K562 (cell line): ENCODE data around the gene SRMS. TPM values are rescaled to one million over a fixed set of nuclear protein-coding genes. Genes with fewer than 3 reads are reported as not detected.

Experiments
- EGR1 ChIP-seq: fragments of 450-650 bp; conservative IDR thresholded peaks from 2 replicates; pipeline ENCODE4 v1.6.1; 2017; ENCODE audit warnings: mild to moderate bottlenecking
- EP400 ChIP-seq: fragments of 450-650 bp; IDR thresholded peaks from 2 replicates; pipeline ENCODE4 v1.6.1; 2017; ENCODE audit warnings: antibody characterized with exemption, mild to moderate bottlenecking, moderate library complexity
- GABPA ChIP-seq: fragments of 200-800 bp; sonication (Bioruptor generic); conservative IDR thresholded peaks from 2 replicates; pipeline ENCODE4 v1.6.1; 2016; ENCODE audit warnings: low read depth, missing genetic modification characterization, missing compliant biosample characterization
- HMGN3 ChIP-seq: IDR thresholded peaks from 2 replicates; pipeline ENCODE4 v1.6.1; 2011; ENCODE audit warnings: borderline replicate concordance, low read depth, mild to moderate bottlenecking, mixed read lengths, low read length; ENCODE audit not compliant: insufficient read length; ENCODE audit errors: extremely low read depth
- HNRNPL ChIP-seq: fragments of 200-400 bp; formaldehyde crosslinking; IDR thresholded peaks from 2 replicates; pipeline ENCODE4 v1.6.1; 2017; ENCODE audit warnings: low read depth, mild to moderate bottlenecking, low read length
- MAZ ChIP-seq, 2 experiments: fragments of 450-650 bp in 1 of 2; sonication (generic) in 1 of 2; formaldehyde crosslinking; IDR thresholded peaks in 1 of 2; conservative IDR thresholded peaks in 1 of 2; 2 replicates each; pipeline versions ENCODE4 v1.4.0 to v1.5.0; 2020; ENCODE audit warnings: mild to moderate bottlenecking in 1 of 2, missing genetic modification reagents in 1 of 2
- MCM2 ChIP-seq: fragments of 450-650 bp; IDR thresholded peaks from 2 replicates; pipeline ENCODE4 v1.6.1; 2017; ENCODE audit warnings: low read depth, mild to moderate bottlenecking
- NCOA6 ChIP-seq: fragments of 450-650 bp; IDR thresholded peaks from 2 replicates; pipeline ENCODE4 v1.6.1; 2017; ENCODE audit warnings: mild to moderate bottlenecking
- RAD21 ChIP-seq, 2 experiments: fragments of 250-450 bp in 1 of 2; fragments of 450-650 bp in 1 of 2; sonication (Bioruptor Pico) in 1 of 2; formaldehyde crosslinking in 1 of 2; IDR thresholded peaks in 1 of 2; conservative IDR thresholded peaks in 1 of 2; 2 replicates each; pipeline versions ENCODE4 v1.4.0 to v1.8.0; 2020 to 2022; ENCODE audit warnings: mild to moderate bottlenecking in 2 of 2, moderate library complexity in 1 of 2
- SIX5 ChIP-seq, 2 experiments: IDR thresholded peaks; 2 replicates each; pipeline ENCODE4 v1.6.1; 2011; ENCODE audit warnings: low read length in 2 of 2, borderline replicate concordance in 1 of 2, low read depth in 1 of 2, mild to moderate bottlenecking in 1 of 2, moderate library complexity in 1 of 2; ENCODE audit not compliant: insufficient read depth in 1 of 2
- SOX6 ChIP-seq: fragments of 450-650 bp; IDR thresholded peaks from 2 replicates; pipeline ENCODE4 v1.6.1; 2014; ENCODE audit warnings: mild to moderate bottlenecking
- TEAD1 ChIP-seq, 2 experiments: fragments of 450-650 bp in 1 of 2; sonication (generic) in 1 of 2; formaldehyde crosslinking; IDR thresholded peaks; 2 replicates each; pipeline versions ENCODE4 v1.4.0 to v1.8.0; 2020 to 2022; ENCODE audit warnings: mild to moderate bottlenecking in 2 of 2, missing genetic modification reagents in 1 of 2
- ZNF347 ChIP-seq: fragments of 450-650 bp; formaldehyde crosslinking; IDR thresholded peaks from 2 replicates; pipeline ENCODE4 v1.4.0; 2020; ENCODE audit warnings: low read depth, mild to moderate bottlenecking, moderate library complexity
- polyA plus RNA-seq, 8 experiments: library from polyadenylated mRNA; depleted of rRNA in 4 of 8; stranded (reverse) in 5 of 8; unstranded in 3 of 8; fragments of >200 nt; fragmentation: Nextera tagmentation in 2 of 8; fragmentation: Illumina TruSeq in 1 of 8; extraction: Ambion mirVana in 2 of 8; extraction: Trizol in 1 of 8; gene quantifications; 2 replicates each; pipeline versions ENCODE4 v1.2.1 to v1.2.3, GENCODE V29; 2011 to 2014; ENCODE audit warnings: inconsistent platforms in 1 of 8, missing spikeins in 1 of 8
- total RNA-seq, 7 experiments: library from RNA; depleted of rRNA in 6 of 7; stranded (reverse); fragments of >200 nt in 6 of 7; fragmentation: Illumina TruSeq in 2 of 7; extraction: Trizol in 2 of 7; gene quantifications; 2 replicates each; pipeline versions ENCODE4 v1.2.1 to v1.2.3, GENCODE V29; 2011 to 2021; ENCODE audit warnings: low replicate concordance in 1 of 7
- TF ChIP-seq, protein P1 (sequence below), 3 experiments: IDR thresholded peaks in 2 of 3; conservative IDR thresholded peaks in 1 of 3; 2 replicates each; pipeline ENCODE4 v1.5.1; 2011 to 2012; ENCODE audit warnings: low read length in 3 of 3, mild to moderate bottlenecking in 3 of 3, control low read depth in 2 of 3, improper control_type of control experiment in 1 of 3, inconsistent platforms in 1 of 3, low read depth in 1 of 3, mixed read lengths in 1 of 3, moderate library complexity in 1 of 3; ENCODE audit not compliant: insufficient read depth in 2 of 3
- TF ChIP-seq, protein P2 (sequence below): sonication (generic); formaldehyde crosslinking; IDR thresholded peaks from 2 replicates; pipeline ENCODE4 v1.8.1; 2022; ENCODE audit warnings: missing genetic modification reagents
- TF ChIP-seq, protein P3 (sequence below): sonication (generic); formaldehyde crosslinking; IDR thresholded peaks from 2 replicates; pipeline ENCODE4 v1.8.0; 2022; ENCODE audit warnings: mild to moderate bottlenecking, missing genetic modification reagents

SRMS gene
- total and polyA plus RNA-seq, 9 of the 15 experiments (the other 6 are each of a cell fraction or from before 2014, with no cell fraction given): 0.07 TPM; not detected in 8

DNA sequence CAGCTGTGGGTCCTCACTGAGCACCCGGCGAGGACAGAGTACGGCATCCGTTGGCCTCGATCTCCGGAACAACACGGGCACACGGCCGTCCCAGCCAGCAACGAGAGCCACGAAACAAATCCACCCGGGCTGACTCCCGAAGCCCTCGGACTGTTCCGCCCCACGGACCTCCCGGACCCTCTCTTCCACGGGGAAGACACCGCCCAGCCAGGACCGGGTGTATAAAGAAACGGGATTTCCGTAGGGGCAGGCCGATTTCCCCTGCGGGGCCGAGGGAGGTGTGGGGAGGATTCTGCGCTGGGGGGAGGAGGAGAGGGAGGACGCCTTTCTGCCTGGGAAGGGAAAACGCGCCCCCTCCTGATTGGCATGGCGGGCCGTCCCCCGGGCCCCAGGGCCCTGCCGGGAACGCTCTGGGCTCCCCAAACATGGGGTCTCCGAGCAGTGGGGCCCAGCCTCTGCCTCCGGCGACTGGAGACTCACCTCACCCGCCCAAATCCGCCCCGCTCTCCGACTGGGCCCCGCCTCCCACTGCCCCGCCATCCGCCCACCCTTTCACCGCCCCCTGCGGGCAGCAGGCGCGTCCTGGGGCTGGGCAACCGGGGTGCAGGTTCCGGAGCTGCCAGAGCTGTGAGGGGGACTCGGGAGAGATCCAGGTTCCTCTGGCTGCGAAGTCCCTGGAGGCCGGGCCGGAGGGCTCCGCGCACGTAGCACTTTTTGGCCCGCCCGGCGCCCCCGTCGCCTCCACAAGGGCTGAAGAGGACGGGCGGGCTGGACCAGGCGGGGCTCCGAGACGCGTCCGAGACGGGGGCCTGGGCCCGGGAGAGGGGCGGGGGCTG, 27.7 kb downstream of the SRMS start (continued):
- TF ChIP-seq, protein P1, sequence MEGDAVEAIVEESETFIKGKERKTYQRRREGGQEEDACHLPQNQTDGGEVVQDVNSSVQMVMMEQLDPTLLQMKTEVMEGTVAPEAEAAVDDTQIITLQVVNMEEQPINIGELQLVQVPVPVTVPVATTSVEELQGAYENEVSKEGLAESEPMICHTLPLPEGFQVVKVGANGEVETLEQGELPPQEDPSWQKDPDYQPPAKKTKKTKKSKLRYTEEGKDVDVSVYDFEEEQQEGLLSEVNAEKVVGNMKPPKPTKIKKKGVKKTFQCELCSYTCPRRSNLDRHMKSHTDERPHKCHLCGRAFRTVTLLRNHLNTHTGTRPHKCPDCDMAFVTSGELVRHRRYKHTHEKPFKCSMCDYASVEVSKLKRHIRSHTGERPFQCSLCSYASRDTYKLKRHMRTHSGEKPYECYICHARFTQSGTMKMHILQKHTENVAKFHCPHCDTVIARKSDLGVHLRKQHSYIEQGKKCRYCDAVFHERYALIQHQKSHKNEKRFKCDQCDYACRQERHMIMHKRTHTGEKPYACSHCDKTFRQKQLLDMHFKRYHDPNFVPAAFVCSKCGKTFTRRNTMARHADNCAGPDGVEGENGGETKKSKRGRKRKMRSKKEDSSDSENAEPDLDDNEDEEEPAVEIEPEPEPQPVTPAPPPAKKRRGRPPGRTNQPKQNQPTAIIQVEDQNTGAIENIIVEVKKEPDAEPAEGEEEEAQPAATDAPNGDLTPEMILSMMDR (IDR thresholded peaks at IDR 0.05 in 2 of 3, conservative IDR thresholded peaks at IDR 0.05 in 1 of 3; ENCODE audit: insufficient read depth in 2 of 3, low read depth in 1 of 3, low read length in 3 of 3): peak in 2 of 3 experiments; percentile 23 to 38; a peak in 3 of 6 replicates
- peak; percentile 56 to 65; a peak in 3 of 4 replicates for TF ChIP-seq MAZ (CRISPR knock-in tag; conservative IDR thresholded peaks at IDR 0.05 in 1 of 2, IDR thresholded peaks at IDR 0.05 in 1 of 2)
- 0 out of 2 replicates have a peak, but pooled peaks have one; percentile 46 for TF ChIP-seq HNRNPL
- no peak for TF ChIP-seq ZNF347 (CRISPR knock-in tag)
- TF ChIP-seq GABPA (tag): 0 out of 2 replicates have a peak, but pooled peaks have one; percentile 27
- peak; percentile 20 to 25; a peak in 1 of 4 replicates for TF ChIP-seq RAD21 (CRISPR knock-in tag; conservative IDR thresholded peaks at IDR 0.05 in 1 of 2, IDR thresholded peaks at IDR 0.05 in 1 of 2)
- 0 out of 2 replicates have a peak, but pooled peaks have one; percentile 22 for TF ChIP-seq EP400
- no peak for TF ChIP-seq SIX5 (IDR thresholded peaks at IDR 0.05; ENCODE audit: borderline replicate concordance in 1 of 2, insufficient read depth in 1 of 2, low read depth in 1 of 2, low read length in 2 of 2)
- no peak for TF ChIP-seq SOX6
- TF ChIP-seq, protein P2, sequence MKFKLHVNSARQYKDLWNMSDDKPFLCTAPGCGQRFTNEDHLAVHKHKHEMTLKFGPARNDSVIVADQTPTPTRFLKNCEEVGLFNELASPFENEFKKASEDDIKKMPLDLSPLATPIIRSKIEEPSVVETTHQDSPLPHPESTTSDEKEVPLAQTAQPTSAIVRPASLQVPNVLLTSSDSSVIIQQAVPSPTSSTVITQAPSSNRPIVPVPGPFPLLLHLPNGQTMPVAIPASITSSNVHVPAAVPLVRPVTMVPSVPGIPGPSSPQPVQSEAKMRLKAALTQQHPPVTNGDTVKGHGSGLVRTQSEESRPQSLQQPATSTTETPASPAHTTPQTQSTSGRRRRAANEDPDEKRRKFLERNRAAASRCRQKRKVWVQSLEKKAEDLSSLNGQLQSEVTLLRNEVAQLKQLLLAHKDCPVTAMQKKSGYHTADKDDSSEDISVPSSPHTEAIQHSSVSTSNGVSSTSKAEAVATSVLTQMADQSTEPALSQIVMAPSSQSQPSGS (CRISPR knock-in tag): no peak
- peak; percentile 53; the same call in 1 of the 2 replicates for TF ChIP-seq MCM2
- TF ChIP-seq HMGN3: peak; percentile 24
- TF ChIP-seq, protein P3, sequence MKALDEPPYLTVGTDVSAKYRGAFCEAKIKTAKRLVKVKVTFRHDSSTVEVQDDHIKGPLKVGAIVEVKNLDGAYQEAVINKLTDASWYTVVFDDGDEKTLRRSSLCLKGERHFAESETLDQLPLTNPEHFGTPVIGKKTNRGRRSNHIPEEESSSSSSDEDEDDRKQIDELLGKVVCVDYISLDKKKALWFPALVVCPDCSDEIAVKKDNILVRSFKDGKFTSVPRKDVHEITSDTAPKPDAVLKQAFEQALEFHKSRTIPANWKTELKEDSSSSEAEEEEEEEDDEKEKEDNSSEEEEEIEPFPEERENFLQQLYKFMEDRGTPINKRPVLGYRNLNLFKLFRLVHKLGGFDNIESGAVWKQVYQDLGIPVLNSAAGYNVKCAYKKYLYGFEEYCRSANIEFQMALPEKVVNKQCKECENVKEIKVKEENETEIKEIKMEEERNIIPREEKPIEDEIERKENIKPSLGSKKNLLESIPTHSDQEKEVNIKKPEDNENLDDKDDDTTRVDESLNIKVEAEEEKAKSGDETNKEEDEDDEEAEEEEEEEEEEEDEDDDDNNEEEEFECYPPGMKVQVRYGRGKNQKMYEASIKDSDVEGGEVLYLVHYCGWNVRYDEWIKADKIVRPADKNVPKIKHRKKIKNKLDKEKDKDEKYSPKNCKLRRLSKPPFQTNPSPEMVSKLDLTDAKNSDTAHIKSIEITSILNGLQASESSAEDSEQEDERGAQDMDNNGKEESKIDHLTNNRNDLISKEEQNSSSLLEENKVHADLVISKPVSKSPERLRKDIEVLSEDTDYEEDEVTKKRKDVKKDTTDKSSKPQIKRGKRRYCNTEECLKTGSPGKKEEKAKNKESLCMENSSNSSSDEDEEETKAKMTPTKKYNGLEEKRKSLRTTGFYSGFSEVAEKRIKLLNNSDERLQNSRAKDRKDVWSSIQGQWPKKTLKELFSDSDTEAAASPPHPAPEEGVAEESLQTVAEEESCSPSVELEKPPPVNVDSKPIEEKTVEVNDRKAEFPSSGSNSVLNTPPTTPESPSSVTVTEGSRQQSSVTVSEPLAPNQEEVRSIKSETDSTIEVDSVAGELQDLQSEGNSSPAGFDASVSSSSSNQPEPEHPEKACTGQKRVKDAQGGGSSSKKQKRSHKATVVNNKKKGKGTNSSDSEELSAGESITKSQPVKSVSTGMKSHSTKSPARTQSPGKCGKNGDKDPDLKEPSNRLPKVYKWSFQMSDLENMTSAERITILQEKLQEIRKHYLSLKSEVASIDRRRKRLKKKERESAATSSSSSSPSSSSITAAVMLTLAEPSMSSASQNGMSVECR (CRISPR knock-in tag): peak; percentile 65; the same call in 1 of the 2 replicates
- peak; percentile 88 for TF ChIP-seq EGR1
- peak; percentile 73; the same call in 1 of the 2 replicates for TF ChIP-seq NCOA6
- TF ChIP-seq TEAD1 (CRISPR knock-in tag; IDR thresholded peaks at IDR 0.05): 0 out of 4 replicates have a peak, but pooled peaks of 1 of the 2 experiments have one; percentile 16
